MM.1S (cell line): ENCODE data around the gene SCAMP3.

Experiments used
- CTCF ChIP-seq: fragments of 300-600 bp; sonication (generic); IDR thresholded peaks from 2 replicates; pipeline ENCODE4 v1.5.1; 2016; ENCODE audit warnings: antibody characterized with exemption, low read length, mixed read lengths
- EZH2 ChIP-seq: fragments of 300-600 bp; sonication (generic); optimal IDR thresholded peaks from 2 replicates; pipeline ENCODE3; 2017; ENCODE audit warnings: low read depth, mild to moderate bottlenecking, antibody characterized with exemption, low read length, mixed read lengths
- EZH2phosphoT487 ChIP-seq: fragments of 300-600 bp; sonication (generic); IDR thresholded peaks from 2 replicates; pipeline ENCODE4 v1.6.1; 2018; ENCODE audit warnings: antibody characterized with exemption, low read length

GRCh38 chr1:155287987-155288543 is 25.9 kb upstream of the SCAMP3 start:
- no peak for TF ChIP-seq CTCF
- TF ChIP-seq EZH2phosphoT487, result no peak
- no peak for TF ChIP-seq EZH2
